HG03457 (cell line): ENCODE results near the gene DUSP5.
"Not testable (repeated sequence)": the region's sequence is repeated elsewhere in the genome, so short reads cannot be mapped to it uniquely, and the experiment has no call there.

Experiments
- ATAC-seq: cut with Tn5 transposase; IDR thresholded peaks from one replicate; pipeline ENCODE4 v1.9.1; 2021; ENCODE audit warnings: moderate number of reproducible peaks; ENCODE audit not compliant: unreplicated experiment

Gene DUSP5

GRCh38 chr10:110514848-110515247, 17.1 kb downstream of the DUSP5 start:
- no peak for ATAC-seq

DNA sequence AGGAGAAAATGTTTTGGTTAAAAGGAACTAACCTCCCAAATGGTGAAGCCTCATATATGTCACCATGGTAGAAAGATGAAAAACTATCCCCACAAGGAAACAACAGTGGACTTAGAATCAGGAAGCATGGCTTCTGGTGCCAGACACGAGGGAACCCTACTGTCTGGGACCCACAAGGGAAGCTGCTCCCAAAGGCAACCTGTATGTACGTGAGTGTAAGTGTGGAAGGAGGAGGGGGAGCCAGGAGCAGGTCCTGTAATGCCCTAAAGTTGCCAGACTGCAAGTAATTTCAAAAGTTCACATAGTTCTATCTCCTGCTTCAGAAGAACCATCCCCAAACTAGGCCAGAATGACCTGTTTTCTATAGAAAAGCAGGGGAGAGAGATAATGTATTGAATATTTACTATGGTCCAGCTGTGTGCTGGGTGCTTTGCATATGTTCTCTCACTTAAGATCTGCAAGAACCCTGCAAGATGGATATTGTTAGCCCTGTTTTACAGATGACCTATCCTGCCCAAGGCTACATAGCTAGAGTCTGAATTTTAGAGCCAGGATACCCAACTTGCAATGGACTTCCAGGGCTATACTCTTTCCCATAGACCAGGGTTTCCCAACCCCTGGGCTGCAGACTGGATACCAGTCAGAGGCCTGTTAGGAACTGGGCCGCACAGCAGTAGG, 19.2 kb downstream of the DUSP5 start:
- ATAC-seq, result no peak

- no peak for ATAC-seq
These were observed 24.8 kb downstream of the DUSP5 start for GRCh38 chr10:110522365-110522988.

- ATAC-seq, result no peak
These were observed 26.0 kb downstream of the DUSP5 start for GRCh38 chr10:110523736-110524135.

- no peak for ATAC-seq
These were observed 26.6 kb downstream of the DUSP5 start for GRCh38 chr10:110524179-110524858.

DNA sequence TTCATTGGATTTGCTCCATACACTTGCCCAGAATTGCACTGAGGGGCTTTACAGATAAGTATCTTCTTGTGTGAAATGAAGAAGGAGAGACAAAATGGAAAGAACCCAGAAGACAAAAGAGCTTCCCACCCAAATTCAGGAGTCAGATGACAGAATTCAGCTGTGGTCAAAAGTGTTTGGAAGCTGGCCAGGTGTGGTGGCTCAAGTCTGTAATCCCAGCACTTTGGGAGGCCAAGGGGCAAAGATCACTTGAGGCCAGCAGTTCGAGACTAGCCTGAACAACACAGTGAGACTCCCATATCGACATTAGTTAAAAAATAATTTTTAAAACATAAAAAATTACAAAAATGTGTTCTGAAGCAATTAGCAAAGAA, 27.1 kb downstream of the DUSP5 start:
- no peak for ATAC-seq

DNA sequence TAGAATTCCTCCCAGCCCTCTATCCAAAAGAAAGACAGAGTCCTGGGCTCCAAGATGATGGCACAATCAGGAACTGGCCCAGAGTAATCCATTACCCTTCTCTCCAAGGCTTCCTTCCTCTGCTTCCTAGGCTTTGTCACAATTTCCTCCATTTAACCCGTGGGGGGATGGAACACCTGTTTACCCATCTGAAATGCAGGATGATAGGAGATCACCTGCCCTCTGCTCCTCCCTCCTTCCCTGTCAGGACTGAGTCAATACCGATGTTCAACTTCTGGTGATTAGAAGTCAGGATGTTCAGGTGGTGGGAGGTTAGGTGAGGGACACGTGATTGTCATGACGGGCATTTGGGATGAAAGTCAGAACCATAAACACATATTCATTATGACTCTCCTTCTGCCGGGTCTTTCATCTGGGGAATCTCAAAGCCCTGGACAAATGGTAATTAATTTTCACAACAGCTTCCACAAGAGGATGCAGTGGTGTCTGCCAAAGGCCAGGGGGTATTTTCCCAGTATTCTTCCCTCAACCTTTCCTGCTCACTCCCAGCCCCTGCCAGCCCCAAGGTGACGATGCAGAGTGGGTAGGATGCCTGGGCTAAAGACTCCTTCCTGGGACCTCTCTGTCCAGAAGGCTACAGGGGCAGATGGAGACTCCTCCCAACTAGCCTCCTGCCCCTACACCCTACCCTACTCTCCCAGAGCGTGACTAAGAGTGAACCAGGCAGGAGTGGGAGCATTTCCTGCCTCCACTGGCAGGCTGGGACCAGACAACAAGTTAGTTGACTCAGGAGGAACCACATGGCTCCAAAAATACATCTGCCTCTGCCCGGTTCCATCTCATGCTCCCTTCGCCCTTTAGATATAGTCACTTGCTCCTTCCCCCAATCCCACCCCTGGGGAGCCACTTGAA, 27.9 kb downstream of the DUSP5 start:
- ATAC-seq, result no peak

DNA sequence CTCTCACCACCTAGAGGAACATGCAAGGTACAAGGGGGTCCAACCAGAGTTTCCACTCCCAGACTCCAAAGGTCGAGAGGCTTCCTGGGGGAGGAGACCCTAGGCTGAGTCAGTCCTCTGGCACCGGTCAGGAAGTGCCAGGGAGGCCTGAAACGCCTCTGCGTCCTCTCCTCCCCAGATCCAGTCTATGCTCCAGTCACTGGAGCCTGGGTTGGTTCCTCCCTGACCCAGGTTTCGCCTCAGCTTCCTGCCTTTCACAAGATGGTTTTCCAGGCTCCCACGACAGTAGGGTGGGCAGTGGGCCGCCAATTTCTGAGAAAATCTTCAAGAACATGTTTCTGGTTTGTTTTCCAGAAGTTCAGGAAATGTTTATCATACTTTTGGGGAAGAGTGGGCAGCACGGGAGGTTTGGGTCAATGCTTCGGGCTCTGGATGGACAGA, 30.0 kb downstream of the DUSP5 start:
- no peak for ATAC-seq

DNA sequence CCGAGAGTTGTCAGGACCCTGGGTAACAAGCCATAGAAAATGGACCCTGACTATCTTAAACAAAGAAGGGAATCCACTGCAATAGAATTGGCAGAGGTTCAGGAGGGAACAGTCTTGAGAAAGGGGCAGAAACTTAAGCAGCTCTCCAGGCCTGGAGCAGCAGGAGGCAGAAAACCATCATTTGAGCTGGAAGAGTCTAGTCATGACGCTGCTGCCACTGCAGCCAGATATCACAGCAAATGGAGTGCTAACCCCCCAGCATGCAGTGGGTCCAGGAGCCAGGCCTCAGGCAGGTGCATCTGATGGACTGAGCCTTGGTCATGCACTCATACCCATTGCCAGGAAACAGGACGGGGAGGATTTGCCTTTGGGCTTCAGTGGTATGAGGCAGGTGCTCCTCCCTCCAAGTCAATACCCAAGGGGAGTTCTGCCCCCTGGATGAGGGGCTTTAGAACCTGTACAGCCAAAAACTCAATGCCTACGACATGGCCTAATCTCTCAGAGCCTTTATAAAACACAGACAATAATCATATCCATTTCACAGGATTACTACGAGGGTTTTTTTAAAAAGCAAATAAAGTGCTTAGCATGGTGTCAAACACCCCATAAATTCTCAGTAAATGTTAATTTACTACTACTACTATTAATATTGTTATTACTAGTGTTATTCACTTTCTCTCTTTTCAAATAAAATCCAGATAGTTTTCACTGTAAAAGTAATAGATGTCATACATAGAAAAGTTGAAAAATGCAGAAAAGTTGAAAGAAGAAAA, 30.7 kb downstream of the DUSP5 start:
- no peak for ATAC-seq

GRCh38 chr10:110528997-110529524, 31.4 kb downstream of the DUSP5 start:
- ATAC-seq, result peak; percentile 52

DNA sequence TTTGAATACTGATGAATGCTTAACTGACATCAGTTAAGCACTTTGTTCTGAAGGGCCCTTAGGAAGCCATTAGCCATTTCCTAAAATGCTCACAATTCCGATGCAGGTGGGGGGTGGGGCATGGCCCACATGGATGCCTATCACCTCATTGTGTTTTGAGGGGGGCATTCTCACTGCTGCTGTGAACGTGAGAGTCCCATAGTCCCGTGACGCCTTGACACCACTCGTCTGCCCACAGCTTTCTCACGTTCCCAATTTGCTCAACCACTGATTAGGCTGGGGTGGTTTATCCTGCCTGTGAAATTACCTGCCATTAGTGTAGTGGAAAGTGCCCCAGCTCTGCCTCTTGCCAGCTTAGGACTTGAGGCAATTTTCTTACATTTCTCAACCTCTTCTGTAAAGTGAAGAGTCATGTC, 31.9 kb downstream of the DUSP5 start:
- ATAC-seq, result no peak

- no peak for ATAC-seq
These were observed 32.6 kb downstream of the DUSP5 start for GRCh38 chr10:110530131-110530831.

DNA sequence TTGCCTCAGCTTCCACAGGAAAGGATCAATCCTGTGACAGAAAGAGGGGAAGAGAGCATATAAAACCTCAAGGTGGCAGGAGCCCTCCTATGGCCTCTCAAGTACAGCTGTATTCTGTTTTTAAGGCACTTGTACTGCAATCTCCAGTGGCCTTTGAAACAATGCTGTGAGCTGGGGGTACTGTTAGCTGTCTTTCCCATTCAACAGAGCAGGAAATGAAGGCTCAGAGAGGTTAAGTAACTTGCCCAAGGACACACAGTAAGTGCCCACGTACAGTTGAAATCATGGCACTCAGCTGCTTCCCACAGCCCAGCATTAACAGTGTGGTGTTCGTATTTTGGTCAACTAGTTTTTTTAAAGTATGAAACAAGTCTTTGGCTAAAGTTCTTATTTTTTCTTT, 34.0 kb downstream of the DUSP5 start:
- no peak for ATAC-seq

DNA sequence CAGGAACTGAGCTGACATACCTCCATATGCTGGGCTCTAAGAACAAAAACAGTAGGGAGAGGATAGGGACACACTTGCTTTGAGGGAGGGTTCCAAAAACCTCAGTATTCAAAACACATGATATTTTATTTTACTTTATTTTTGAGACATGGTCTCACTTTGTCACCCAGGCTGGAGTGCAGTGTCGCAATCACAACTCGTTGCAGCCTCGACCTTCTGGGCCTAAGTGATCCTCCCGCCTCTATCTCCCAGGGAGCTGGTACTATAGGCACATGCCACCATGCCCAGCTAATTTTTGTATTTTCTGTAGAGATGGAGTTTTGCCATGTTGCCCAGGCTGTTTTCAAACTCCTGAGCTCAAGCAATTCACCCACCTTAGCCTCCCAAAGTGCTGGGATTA, 34.9 kb downstream of the DUSP5 start:
- ATAC-seq, result not testable (repeated sequence)

DNA sequence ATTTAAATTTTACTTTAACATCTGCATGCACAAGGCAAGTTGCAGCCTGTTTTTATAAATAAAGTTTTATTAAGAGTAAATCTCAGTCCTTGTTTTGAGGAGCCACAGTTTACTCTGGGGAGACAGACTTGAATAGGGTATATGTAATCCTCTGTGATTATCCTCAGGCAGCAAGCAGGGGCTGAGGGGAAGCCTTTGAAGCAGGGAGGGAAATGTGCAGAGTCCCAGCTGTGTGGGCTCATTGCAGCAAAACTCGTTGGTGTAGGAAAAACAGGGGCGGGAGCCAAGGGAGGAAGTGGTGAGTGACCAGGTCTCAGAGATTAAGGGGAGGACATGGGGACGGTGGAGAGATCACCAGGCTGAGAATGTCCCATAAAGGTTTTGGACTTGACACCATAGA, 35.4 kb downstream of the DUSP5 start:
- ATAC-seq, result no peak

- ATAC-seq, result no peak
These were observed 36.9 kb downstream of the DUSP5 start for GRCh38 chr10:110534571-110534970.

DNA sequence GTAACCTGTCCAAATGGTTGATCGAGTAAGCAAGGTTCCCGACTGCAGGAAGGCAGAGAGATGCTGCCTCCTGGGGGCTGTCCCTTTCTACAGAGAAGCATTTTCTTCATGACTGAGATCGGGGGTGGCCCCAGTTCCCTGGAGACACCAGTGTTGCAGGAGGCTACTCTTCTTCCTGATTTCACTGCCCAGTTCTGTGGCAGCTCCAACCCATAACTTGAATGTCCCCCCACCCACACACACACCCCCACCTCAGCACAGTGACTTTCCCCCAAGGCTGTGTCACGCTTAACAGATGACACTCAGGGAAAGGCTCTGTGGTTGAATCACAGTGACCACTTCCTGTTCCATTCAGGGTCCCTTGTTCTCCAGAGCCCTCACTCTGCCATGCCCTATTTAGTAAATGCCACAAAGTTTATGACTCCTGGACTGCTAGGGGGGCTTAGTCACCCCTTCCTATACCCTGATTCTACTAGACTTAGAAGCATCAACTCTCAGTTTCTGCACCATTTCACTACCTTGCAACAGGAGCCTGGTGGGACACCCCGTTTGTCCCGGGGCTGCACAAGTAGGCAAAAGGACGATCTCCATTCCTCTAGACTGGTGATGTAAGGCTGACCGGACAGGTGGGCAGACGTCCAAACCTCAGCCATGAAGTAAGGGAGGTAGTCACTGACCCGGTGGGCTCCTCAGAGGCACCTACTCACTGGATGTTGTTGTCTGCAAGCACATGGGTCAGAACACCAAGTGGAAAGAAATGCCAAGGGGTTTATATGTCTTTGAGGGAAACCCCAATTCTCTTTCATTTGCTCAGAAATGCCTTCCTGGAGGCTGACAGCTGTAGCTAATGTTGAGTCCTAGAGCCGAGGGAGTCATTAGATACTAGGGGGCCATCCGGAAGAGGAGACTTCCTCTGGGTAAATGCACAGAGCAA, 38.5 kb downstream of the DUSP5 start:
- peak; percentile 79 for ATAC-seq

GRCh38 chr10:110539091-110539490, 41.4 kb downstream of the DUSP5 start:
- no peak for ATAC-seq
